HEK293 (cell line): Measurements from ENCODE around the gene CHST9.

Experiments used
- CTCF ChIA-PET: fragments of 350-600 bp; formaldehyde crosslinking; extraction: SDS; loops from one replicate; lab custom pipeline; 2021; ENCODE audit warnings: antibody characterized with exemption; lab: Yijun Ruan, JAX
- POLR2A ChIA-PET: fragments of 300-600 bp; formaldehyde crosslinking; extraction: SDS; loops from one replicate; lab custom pipeline; 2020; ENCODE audit warnings: antibody characterized with exemption, inconsistent platforms; lab: Yijun Ruan, JAX
- H3K27ac ChIP-seq: fragments of 200-500 bp; sonication (Bioruptor generic); 2 replicates; pipeline ENCODE4 v1.5.1; 2014; ENCODE audit warnings: low read depth, low read length, control low read depth, inconsistent platforms; ENCODE audit errors: extremely low read depth
- H3K36me3 ChIP-seq, 2 experiments: fragments of 200-500 bp in 1 of 2; sonication (Bioruptor generic) in 1 of 2; 1 replicate in 1 of 2; 2 replicates in 1 of 2; pipeline ENCODE4 v1.5.1; 2014 to 2017; ENCODE audit warnings: inconsistent platforms in 2 of 2, low read length in 2 of 2; ENCODE audit not compliant: control insufficient read depth in 2 of 2, insufficient read depth in 1 of 2
- H3K4me1 ChIP-seq: fragments of 200-500 bp; sonication (Bioruptor generic); 2 replicates; pipeline ENCODE4 v1.5.1; 2014; ENCODE audit warnings: mild to moderate bottlenecking, low read length, inconsistent platforms; ENCODE audit not compliant: control insufficient read depth, insufficient read depth
- H3K4me3 ChIP-seq: 2 replicates; pipeline ENCODE4 v1.5.1; 2011; ENCODE audit warnings: low read depth, mild to moderate bottlenecking, control low read depth, low read length, moderate library complexity
- H3K9me3 ChIP-seq: fragments of 200-500 bp; sonication (Bioruptor generic); 2 replicates; pipeline ENCODE4 v1.5.1; 2014; ENCODE audit warnings: low read depth, low read length, inconsistent platforms; ENCODE audit not compliant: control insufficient read depth, insufficient read depth
- BCL11B ChIP-seq: fragments of 450-650 bp; formaldehyde crosslinking; IDR thresholded peaks from 2 replicates; pipeline ENCODE4 v1.5.1; 2016; ENCODE audit warnings: low read depth, missing biosample characterization, missing genetic modification characterization
- HOXD13 ChIP-seq: sonication (generic); formaldehyde crosslinking; IDR thresholded peaks from 2 replicates; pipeline ENCODE4 v1.8.0; 2022; ENCODE audit warnings: missing genetic modification reagents, borderline replicate concordance
- KLF16 ChIP-seq: fragments of 450-650 bp; formaldehyde crosslinking; IDR thresholded peaks from 2 replicates; pipeline ENCODE4 v1.5.1; 2017; ENCODE audit warnings: missing biosample characterization, missing genetic modification characterization
- KLF7 ChIP-seq: fragments of 450-650 bp; formaldehyde crosslinking; IDR thresholded peaks from 2 replicates; pipeline ENCODE4 v1.5.1; 2016; ENCODE audit warnings: missing biosample characterization, missing genetic modification characterization, borderline replicate concordance
- KLF9 ChIP-seq: fragments of 450-650 bp; formaldehyde crosslinking; IDR thresholded peaks from 2 replicates; pipeline ENCODE4 v1.5.1; 2016; ENCODE audit warnings: missing biosample characterization, missing genetic modification characterization, low read depth
- MEIS1 ChIP-seq: sonication (generic); formaldehyde crosslinking; IDR thresholded peaks from 2 replicates; pipeline ENCODE4 v1.8.1; 2022; ENCODE audit warnings: missing genetic modification reagents, mild to moderate bottlenecking, borderline replicate concordance
- MYNN ChIP-seq: fragments of 450-650 bp; formaldehyde crosslinking; IDR thresholded peaks from 2 replicates; pipeline ENCODE4 v1.5.1; 2016; ENCODE audit warnings: missing biosample characterization, missing genetic modification characterization, borderline replicate concordance
- YY2 ChIP-seq: fragments of 450-650 bp; formaldehyde crosslinking; IDR thresholded peaks from 2 replicates; pipeline ENCODE4 v1.5.1; 2016; ENCODE audit warnings: missing biosample characterization, missing genetic modification characterization
- ZBTB17 ChIP-seq: fragments of 450-650 bp; formaldehyde crosslinking; IDR thresholded peaks from 2 replicates; pipeline ENCODE4 v1.5.1; 2016; ENCODE audit warnings: missing biosample characterization, missing genetic modification characterization
- ZBTB20 ChIP-seq: fragments of 450-650 bp; formaldehyde crosslinking; IDR thresholded peaks from 2 replicates; pipeline ENCODE4 v1.5.1; 2016; ENCODE audit warnings: missing biosample characterization, missing genetic modification characterization
- ZBTB48 ChIP-seq: fragments of 450-650 bp; formaldehyde crosslinking; IDR thresholded peaks from 2 replicates; pipeline ENCODE4 v1.5.1; 2016; ENCODE audit warnings: missing biosample characterization, missing genetic modification characterization
- ZFHX2 ChIP-seq: fragments of 450-650 bp; formaldehyde crosslinking; conservative IDR thresholded peaks from 2 replicates; pipeline ENCODE4 v1.5.1; 2016; ENCODE audit warnings: missing biosample characterization, missing genetic modification characterization
- ZNF132 ChIP-seq: fragments of 450-650 bp; formaldehyde crosslinking; IDR thresholded peaks from 2 replicates; pipeline ENCODE4 v1.5.1; 2017; ENCODE audit warnings: missing biosample characterization, missing genetic modification characterization, borderline replicate concordance
- ZNF155 ChIP-seq: fragments of 450-650 bp; formaldehyde crosslinking; IDR thresholded peaks from 2 replicates; pipeline ENCODE4 v1.5.1; 2016; ENCODE audit warnings: missing biosample characterization, missing genetic modification characterization
- ZNF202 ChIP-seq: fragments of 450-650 bp; formaldehyde crosslinking; IDR thresholded peaks from 2 replicates; pipeline ENCODE4 v1.5.1; 2016; ENCODE audit warnings: missing biosample characterization, missing genetic modification characterization, borderline replicate concordance
- ZNF274 ChIP-seq, 2 experiments: fragments of 200-500 bp in 1 of 2; fragments of 450-650 bp in 1 of 2; sonication (Bioruptor generic) in 1 of 2; formaldehyde crosslinking in 1 of 2; IDR thresholded peaks; 2 replicates each; pipeline versions ENCODE4 v1.5.1 to v1.6.1; 2014 to 2016; ENCODE audit warnings: borderline replicate concordance in 1 of 2, inconsistent platforms in 1 of 2, low read length in 1 of 2, missing biosample characterization in 1 of 2, missing genetic modification characterization in 1 of 2
- ZNF350 ChIP-seq: fragments of 450-650 bp; formaldehyde crosslinking; IDR thresholded peaks from 2 replicates; pipeline ENCODE4 v1.5.0; 2017; ENCODE audit warnings: missing biosample characterization, mild to moderate bottlenecking, missing genetic modification characterization
- ZNF423 ChIP-seq: fragments of 450-650 bp; formaldehyde crosslinking; IDR thresholded peaks from 2 replicates; pipeline ENCODE4 v1.5.1; 2016; ENCODE audit warnings: missing biosample characterization, missing genetic modification characterization
- ZNF521 ChIP-seq: fragments of 450-650 bp; formaldehyde crosslinking; IDR thresholded peaks from 2 replicates; pipeline ENCODE4 v1.5.1; 2017; ENCODE audit warnings: missing biosample characterization, mild to moderate bottlenecking, missing genetic modification characterization
- ZNF548 ChIP-seq: fragments of 450-650 bp; formaldehyde crosslinking; IDR thresholded peaks from 2 replicates; pipeline ENCODE4 v1.5.1; 2016; ENCODE audit warnings: missing biosample characterization, missing genetic modification characterization
- ZNF555 ChIP-seq: fragments of 450-650 bp; formaldehyde crosslinking; conservative IDR thresholded peaks from 2 replicates; pipeline ENCODE4 v1.5.1; 2017; ENCODE audit warnings: missing biosample characterization, mild to moderate bottlenecking, missing genetic modification characterization, inconsistent platforms
- ZNF654 ChIP-seq: fragments of 450-650 bp; formaldehyde crosslinking; IDR thresholded peaks from 2 replicates; pipeline ENCODE4 v1.5.1; 2016; ENCODE audit warnings: low read depth, missing biosample characterization, missing genetic modification characterization
- ZNF677 ChIP-seq: fragments of 450-650 bp; IDR thresholded peaks from 2 replicates; pipeline ENCODE4 v1.5.0; 2018; ENCODE audit warnings: missing biosample characterization, mild to moderate bottlenecking, missing genetic modification characterization, moderate library complexity
- TF ChIP-seq, protein P1 (sequence below): fragments of 450-650 bp; formaldehyde crosslinking; IDR thresholded peaks from 2 replicates; pipeline ENCODE4 v1.5.1; 2017; ENCODE audit warnings: missing biosample characterization, missing genetic modification characterization
- TF ChIP-seq, protein P2 (sequence below): fragments of 450-650 bp; formaldehyde crosslinking; IDR thresholded peaks from 2 replicates; pipeline ENCODE4 v1.5.1; 2016; ENCODE audit warnings: missing biosample characterization, missing genetic modification characterization
- TF ChIP-seq, protein P3 (sequence below): fragments of 450-650 bp; IDR thresholded peaks from 2 replicates; pipeline ENCODE4 v1.5.1; 2018; ENCODE audit warnings: missing biosample characterization, mild to moderate bottlenecking, missing genetic modification characterization

The CHST9 gene

GRCh38 chr18:26948703-26949102 lies 236.4 kb downstream of the CHST9 start:
- CTCF ChIA-PET: no interaction called here
- no peak overlapping the region for H3K27ac ChIP-seq
- no peaks in the 10 kb centered on the region for H3K9me3 ChIP-seq
- no peak overlapping the region for H3K4me3 ChIP-seq
- H3K36me3 ChIP-seq: no peaks in the 10 kb centered on the region
- TF ChIP-seq KLF16 (no peak), ZNF202 (tag by site-specific recombination) (no peak), ZNF423 (tag by site-specific recombination) (no peak), ZNF132 (tag by site-specific recombination) (no peak), ZNF548 (tag by site-specific recombination) (no peak), ZNF521 (no peak), ZFHX2 (tag by site-specific recombination) (no peak), ZNF155 (no peak), ZNF274 (IDR thresholded peaks at IDR 0.05; ENCODE audit: low read length) (no peak), ZNF274 (tag by site-specific recombination; IDR thresholded peaks at IDR 0.05; ENCODE audit: borderline replicate concordance) (no peak), ZNF677 (no peak), MYNN (tag by site-specific recombination) (no peak), YY2 (tag by site-specific recombination) (no peak), ZNF654 (tag by site-specific recombination) (no peak), HOXD13 (no peak), ZNF350 (tag by site-specific recombination) (no peak)
- H3K4me1 ChIP-seq: no peaks in the 10 kb centered on the region
- POLR2A ChIA-PET: no interaction called here

- ChIA-PET POLR2A (no interaction called here), CTCF (interaction anchor here (1.0 kb wide), 1 partner anchor 13 kb away, joined by 3 read pairs; no protein-coding TSS in a partner anchor)
- Histone ChIP-seq H3K9me3 (no peaks in the 10 kb centered on the region), H3K36me3 (no peaks in the 10 kb centered on the region), H3K4me1 (no peaks in the 10 kb centered on the region), H3K27ac (no peak overlapping the region), H3K4me3 (no peak overlapping the region)
- TF ChIP-seq, protein P1, sequence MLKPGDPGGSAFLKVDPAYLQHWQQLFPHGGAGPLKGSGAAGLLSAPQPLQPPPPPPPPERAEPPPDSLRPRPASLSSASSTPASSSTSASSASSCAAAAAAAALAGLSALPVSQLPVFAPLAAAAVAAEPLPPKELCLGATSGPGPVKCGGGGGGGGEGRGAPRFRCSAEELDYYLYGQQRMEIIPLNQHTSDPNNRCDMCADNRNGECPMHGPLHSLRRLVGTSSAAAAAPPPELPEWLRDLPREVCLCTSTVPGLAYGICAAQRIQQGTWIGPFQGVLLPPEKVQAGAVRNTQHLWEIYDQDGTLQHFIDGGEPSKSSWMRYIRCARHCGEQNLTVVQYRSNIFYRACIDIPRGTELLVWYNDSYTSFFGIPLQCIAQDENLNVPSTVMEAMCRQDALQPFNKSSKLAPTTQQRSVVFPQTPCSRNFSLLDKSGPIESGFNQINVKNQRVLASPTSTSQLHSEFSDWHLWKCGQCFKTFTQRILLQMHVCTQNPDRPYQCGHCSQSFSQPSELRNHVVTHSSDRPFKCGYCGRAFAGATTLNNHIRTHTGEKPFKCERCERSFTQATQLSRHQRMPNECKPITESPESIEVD: no peak
- TF ChIP-seq ZBTB20 (tag by site-specific recombination) (no peak), ZBTB17 (tag by site-specific recombination) (no peak), ZBTB48 (tag by site-specific recombination) (no peak)
- TF ChIP-seq, protein P2, sequence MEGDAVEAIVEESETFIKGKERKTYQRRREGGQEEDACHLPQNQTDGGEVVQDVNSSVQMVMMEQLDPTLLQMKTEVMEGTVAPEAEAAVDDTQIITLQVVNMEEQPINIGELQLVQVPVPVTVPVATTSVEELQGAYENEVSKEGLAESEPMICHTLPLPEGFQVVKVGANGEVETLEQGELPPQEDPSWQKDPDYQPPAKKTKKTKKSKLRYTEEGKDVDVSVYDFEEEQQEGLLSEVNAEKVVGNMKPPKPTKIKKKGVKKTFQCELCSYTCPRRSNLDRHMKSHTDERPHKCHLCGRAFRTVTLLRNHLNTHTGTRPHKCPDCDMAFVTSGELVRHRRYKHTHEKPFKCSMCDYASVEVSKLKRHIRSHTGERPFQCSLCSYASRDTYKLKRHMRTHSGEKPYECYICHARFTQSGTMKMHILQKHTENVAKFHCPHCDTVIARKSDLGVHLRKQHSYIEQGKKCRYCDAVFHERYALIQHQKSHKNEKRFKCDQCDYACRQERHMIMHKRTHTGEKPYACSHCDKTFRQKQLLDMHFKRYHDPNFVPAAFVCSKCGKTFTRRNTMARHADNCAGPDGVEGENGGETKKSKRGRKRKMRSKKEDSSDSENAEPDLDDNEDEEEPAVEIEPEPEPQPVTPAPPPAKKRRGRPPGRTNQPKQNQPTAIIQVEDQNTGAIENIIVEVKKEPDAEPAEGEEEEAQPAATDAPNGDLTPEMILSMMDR (tag by site-specific recombination): no peak
Measured at GRCh38 chr18:26943906-26944305, 241.2 kb downstream of the CHST9 start.

GRCh38 chr18:26941584-26941983 lies 243.5 kb downstream of the CHST9 start:
- TF ChIP-seq KLF7 (no peak), MEIS1 (CRISPR knock-in tag) (no peak), KLF9 (tag by site-specific recombination) (no peak), BCL11B (tag by site-specific recombination) (no peak), ZNF555 (no peak)
- TF ChIP-seq, protein P3, sequence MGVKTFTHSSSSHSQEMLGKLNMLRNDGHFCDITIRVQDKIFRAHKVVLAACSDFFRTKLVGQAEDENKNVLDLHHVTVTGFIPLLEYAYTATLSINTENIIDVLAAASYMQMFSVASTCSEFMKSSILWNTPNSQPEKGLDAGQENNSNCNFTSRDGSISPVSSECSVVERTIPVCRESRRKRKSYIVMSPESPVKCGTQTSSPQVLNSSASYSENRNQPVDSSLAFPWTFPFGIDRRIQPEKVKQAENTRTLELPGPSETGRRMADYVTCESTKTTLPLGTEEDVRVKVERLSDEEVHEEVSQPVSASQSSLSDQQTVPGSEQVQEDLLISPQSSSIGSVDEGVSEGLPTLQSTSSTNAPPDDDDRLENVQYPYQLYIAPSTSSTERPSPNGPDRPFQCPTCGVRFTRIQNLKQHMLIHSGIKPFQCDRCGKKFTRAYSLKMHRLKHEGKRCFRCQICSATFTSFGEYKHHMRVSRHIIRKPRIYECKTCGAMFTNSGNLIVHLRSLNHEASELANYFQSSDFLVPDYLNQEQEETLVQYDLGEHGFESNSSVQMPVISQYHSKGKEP (tag by site-specific recombination): no peak
- CTCF ChIA-PET: interaction anchor here (0.6 kb wide), 1 partner anchor 467 kb away, joined by 4 read pairs; no protein-coding TSS in a partner anchor
- H3K9me3 ChIP-seq: no peaks in the 10 kb centered on the region
- no peaks in the 10 kb centered on the region for H3K4me1 ChIP-seq
- H3K4me3 ChIP-seq: no peak overlapping the region
- no peak overlapping the region for H3K27ac ChIP-seq
- POLR2A ChIA-PET: no interaction called here
- no peaks in the 10 kb centered on the region for H3K36me3 ChIP-seq
